GM19023 (cell line): ENCODE results near the gene ZNF487.
"Not testable (repeated sequence)": the region's sequence is repeated elsewhere in the genome, so short reads cannot be mapped to it uniquely, and the experiment has no call there.

ENCODE experiments used
- ATAC-seq: cut with Tn5 transposase; IDR thresholded peaks from one replicate; pipeline ENCODE4 v1.9.1; 2021; ENCODE audit warnings: mild to moderate bottlenecking, moderate library complexity; ENCODE audit not compliant: unreplicated experiment

The ZNF487 gene

GRCh38 chr10:43430926-43431663 lies 5.8 kb upstream of the ZNF487 start:
- no peak for ATAC-seq

GRCh38 chr10:43437141-43437870 lies 395 bp downstream of the ZNF487 start:
- ATAC-seq = no peak

DNA sequence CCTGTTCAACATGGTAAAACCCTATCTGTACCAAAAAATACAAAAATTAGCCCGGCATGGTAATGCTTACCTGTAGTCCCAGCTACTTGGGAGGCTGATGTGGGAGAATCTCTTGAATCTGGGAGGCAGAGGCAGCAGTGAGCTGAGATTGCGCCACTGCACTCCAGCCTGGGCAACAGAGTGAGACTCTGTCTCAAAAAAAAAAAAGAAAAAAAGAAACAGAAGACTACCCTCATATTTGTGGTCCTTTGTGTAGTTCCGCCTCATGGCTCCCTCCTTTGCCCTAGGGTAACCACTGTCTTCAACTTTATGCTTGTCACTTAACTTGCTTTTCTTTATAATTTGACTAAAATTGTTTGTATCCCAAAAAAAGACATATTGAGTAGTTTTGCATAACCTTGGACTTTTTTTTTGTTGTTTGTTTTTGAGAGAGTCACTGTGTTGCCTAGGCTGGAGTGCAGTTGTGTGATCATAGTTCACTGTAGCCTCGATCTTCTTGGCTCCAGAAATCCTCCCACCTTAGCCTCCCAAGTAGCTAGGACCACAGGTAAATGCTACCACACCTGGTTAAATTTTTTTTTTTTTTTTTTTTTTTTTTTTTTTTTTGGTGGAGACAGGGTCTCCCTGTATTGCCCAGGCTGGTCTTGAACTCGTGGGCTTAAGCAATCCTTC lies 3.7 kb downstream of the ZNF487 start:
- ATAC-seq = no peak

GRCh38 chr10:43444323-43444722 lies 7.4 kb downstream of the ZNF487 start:
- no peak for ATAC-seq

GRCh38 chr10:43444897-43445466 lies 8.1 kb downstream of the ZNF487 start:
- no peak for ATAC-seq

DNA sequence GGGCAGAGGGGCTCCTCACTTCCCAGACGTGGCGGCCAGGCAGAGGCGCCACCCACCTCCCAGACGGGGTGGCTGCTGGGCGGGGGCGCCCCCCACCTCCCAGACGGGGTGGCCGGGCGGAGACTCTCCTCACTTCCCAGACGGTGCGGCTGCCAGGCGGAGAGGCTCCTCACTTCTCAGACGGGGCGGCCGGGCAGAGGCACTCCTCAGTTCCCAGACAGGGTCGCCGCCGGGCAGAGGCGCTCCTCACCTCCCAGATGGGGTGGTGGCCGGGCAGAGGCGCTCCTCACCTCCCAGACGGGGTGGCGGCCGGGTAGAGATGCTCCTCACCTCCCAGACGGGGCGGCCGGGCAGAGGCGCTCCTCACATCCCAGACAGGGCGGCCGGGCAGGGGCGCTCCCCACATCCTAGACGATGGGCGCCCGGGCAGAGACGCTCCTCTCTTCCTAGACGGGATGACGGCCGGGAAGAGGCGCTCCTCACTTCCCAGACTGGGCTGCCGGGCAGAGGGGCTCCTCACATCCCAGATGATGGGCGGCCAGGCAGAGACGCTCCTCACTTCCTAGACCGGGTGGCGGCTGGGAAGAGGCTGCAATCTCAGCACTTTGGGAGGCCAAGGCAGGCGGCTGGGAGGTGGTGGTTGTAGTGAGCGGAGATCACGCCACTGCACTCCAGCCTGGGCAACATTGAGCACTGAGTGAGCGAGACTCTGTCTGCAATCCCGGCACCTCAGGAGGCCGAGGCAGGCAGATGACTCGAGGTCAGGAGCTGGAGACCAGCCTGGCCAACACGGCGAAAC lies 9.5 kb downstream of the ZNF487 start:
- not testable (repeated sequence) for ATAC-seq

DNA sequence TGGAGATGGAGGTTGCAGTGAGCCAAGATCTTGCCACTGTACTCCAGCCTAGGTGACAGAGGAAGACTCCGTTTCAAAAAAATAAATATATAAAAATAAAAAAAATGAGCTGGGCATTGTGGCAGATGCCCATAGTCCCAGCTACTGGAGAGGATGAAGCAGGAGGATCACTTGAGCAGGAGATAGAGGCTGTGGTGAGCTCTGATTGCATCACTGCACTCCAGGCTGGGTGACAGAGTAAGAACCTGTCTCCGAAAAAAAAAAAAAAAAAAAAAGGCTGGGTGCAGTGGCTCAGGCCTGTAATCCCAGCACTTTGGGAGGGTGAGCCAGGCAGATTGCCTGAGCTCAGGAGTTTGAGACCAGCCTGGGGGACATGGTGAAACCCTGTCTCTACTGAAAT lies 11.8 kb downstream of the ZNF487 start:
- no peak for ATAC-seq

DNA sequence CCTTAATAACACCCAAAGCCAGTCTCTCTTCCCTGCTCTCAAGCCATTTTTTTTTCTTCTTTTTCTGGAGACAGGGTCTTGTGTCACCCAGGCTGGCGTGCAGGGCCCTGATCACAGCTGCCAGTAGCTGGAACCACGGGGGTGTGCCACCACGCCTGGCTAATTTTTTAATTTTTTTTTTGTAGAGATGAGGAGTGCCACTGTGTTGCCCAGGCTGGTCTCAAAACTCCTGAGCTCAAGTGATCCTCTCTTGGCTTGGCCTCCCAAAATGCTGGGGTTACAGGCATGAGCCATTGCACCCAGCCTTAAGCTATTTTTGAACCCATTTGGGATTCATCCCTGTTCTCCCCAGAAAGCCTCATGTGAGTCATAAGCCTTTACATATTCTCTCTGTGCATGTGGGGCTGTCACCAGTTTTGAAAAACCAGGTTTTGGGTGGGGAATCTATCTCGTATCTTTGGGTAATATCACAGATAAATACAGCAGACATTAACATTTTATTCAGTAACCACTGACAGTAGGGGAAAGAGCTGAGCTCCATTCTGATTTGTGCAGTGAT lies 15.5 kb downstream of the ZNF487 start:
- ATAC-seq = no peak

- peak; percentile 20 for ATAC-seq
These were observed 16.4 kb downstream of the ZNF487 start for GRCh38 chr10:43453266-43453831.

- not testable (repeated sequence) for ATAC-seq
These were observed 17.1 kb downstream of the ZNF487 start for GRCh38 chr10:43454025-43454424.

GRCh38 chr10:43456561-43456960 lies 19.6 kb downstream of the ZNF487 start:
- not testable (repeated sequence) for ATAC-seq

GRCh38 chr10:43458227-43458626 lies 21.3 kb downstream of the ZNF487 start:
- no peak for ATAC-seq

DNA sequence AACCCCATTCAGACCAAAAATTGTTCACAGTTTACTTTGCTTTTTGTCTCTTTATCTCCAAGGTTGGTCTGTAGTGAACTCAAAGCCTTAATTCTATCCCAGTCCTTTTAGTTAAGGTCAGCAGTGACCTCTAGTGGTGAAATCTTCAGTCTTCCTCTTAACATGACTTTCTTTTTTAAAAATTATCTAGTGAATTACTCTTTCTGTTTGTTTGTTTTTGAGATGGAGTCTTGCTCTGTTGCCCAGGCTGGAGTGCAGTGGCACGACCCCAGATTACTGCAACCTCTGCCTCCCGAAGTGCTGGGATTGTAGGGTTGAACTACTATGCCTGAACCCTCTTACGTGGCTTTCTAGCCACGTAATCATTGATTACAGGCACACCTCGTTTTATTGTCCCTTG lies 25.0 kb downstream of the ZNF487 start:
- ATAC-seq = peak; percentile 73

DNA sequence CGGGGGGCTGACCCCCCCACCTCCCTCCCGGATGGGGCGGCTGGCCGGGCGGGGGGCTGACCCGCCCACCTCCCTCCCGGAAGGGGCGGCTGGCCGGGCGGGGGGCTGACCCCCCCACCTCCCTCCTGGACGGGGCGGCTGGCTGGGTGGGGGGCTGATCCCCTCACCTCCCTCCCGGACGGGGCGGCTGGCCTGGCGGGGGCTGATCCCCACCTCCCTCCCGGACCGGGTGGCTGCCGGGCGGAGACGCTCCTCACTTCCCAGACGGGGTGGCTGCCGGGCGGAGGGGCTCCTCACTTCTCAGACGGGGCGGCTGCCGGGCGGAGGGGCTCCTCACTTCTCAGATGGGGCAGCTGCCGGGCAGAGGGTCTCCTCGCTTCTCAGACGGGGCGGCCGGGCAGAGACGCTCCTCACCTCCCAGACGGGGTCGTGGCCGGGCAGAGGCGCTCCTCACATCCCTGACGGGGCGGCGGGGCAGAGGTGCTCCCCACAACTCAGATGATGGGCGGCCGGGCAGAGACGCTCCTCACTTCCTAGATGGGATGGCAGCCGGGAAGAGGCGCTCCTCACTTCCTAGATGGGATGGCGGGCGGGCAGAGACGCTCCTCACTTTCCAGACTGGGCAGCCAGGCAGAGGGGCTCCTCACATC lies 28.3 kb downstream of the ZNF487 start:
- ATAC-seq = not testable (repeated sequence)

DNA sequence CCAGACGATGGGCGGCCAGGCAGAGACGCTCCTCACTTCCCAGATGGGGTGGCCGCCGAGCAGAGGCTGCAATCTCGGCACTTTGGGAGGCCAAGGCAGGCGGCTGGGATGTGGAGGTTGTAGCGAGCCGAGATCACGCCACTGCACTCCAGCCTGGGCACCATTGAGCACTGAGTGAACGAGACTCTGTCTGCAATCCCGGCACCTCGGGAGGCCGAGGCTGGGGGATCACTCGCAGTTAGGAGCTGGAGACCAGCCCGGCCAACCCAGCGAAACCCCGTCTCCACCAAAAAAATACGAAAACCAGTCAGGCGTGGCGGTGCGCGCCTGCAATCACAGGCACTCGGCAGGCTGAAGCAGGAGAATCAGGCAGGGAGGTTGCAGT lies 28.8 kb downstream of the ZNF487 start:
- ATAC-seq = not testable (repeated sequence)

DNA sequence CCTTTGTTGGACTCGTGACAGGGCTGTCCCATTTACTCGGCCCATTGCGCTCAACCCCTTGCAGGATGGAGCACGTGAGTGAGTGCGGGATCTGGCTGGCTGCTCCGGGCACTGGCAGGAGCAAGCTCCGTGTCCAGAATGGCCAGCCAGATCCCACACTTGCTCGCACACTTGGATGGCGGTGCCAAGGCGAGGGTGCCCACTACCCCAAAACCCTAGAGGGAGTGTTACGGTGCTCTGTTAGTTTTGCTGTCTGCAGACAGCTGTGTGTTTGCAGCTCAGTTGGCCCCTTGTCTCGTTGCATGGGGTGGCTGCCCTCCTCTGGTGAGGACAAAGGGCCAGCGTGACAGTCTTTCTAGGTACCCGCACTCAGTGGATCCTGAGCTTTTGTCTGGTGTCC lies 34.2 kb downstream of the ZNF487 start:
- ATAC-seq = no peak

- no peak for ATAC-seq
These were observed 35.2 kb downstream of the ZNF487 start for GRCh38 chr10:43471935-43472720.

DNA sequence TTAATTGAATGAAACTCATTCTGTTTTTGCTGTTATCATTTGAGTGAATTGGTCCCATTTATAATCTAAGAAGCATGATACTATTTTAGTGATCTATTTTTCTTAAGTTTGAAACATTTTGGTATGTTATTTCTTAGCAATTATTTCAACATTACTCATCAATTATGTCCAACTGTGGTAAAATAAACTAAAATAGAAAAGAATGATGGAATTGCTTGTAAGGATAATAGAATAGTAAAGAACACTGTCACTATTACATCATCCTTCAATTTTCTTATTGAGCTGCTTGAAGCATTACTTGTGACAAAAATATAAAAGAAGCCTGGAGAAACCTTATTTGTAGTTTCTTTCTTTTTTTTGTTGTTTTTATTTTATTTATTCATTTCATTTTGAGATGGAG lies 42.4 kb downstream of the ZNF487 start:
- no peak for ATAC-seq
